ENCODE data around the gene PCLO. TPM values are rescaled to one million over a fixed set of nuclear protein-coding genes. Genes with fewer than 3 reads are reported as not detected.
"Not testable (repeated sequence)": the region's sequence is repeated elsewhere in the genome, so short reads cannot be mapped to it uniquely, and the experiment has no call there.

The PCLO gene
- total RNA-seq, 1 donor from 2014 or later = not detected

DNA sequence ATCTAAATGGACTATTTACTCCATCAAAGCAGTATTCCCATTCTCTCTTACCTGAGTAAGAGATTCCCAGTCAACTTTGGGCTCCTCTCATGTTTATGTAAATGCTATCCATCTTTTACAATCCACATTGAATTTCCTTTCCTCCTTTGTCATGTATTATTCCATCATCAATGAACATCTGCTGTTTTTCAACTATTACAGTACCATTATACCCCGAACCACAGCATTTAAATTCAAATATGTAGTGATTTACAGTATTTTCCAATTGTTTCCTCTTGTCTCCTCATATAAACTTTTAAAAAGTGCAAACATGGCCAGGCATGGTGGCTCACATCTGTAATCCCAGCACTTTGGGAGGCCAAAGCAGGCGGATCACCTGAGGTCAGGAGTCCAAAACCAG is 20.3 kb downstream of the PCLO start:
- intact Hi-C loops (cut with micrococcal nuclease) = no loop called here

- intact Hi-C loops (cut with micrococcal nuclease) = no loop called here
Measured at GRCh38 chr7:83141927-83142326, 20.8 kb downstream of the PCLO start.

DNA sequence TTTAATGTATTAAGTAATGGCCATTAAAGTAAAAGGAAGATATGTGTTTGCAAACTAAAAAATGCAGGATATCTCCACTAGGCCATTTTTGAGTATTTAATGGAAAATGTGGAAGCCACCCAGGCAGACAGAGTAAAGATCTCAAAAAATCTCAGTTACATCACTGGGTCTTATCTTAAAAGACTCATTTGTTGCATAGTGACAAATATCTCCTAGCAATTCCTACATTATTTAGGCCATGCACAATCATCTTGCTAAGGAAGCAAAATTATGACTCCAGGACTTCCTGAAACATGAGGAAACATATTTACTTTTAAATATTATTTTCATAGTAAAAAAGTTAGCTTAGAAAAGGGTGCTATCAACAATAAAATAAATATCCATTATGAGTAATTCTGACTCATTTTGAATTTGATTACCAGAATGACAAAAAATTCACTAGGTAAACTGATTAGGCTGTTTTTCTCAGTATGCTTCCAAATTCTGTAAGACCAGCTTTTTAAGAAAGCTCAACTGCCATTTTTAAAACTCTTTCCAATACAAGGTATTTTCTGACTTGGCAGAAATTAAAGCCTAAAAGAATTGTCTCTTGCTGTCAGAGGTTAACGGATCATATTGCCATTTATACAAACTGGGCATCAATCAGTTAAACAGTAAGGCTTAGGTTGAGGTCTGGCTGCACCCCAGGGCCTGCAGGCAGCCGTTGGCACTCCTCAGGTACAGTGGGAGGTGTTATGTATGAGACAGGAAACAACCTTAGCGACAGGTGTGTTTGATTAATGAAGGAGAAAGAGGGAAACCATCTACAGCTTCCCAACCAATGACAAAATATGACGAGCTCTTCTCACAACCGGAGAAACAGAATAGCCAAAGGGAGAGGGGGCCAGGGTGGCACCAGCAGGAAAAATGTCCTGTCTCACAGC is 31.8 kb downstream of the PCLO start:
- intact Hi-C loops (cut with micrococcal nuclease) = no loop called here

GRCh38 chr7:83130191-83130590 is 32.5 kb downstream of the PCLO start:
- intact Hi-C loops (cut with micrococcal nuclease) = no loop called here

DNA sequence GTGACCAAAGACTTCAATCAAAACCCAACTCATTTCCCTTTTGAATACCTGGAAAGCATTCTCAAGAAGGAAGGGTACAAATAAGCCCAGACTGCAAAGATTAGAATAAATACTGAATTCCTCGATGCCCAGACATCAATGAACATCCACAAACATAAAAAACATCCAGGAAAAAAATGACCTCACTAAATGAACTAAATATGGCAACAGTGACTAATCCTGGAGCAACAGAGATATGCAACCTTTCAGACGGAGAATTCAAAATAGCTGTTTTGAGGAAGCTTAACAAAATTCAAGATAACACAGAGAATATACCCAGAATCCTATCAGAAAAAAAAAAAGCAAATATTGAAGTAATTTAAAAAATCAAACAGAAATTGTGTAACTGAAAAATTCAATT is 43.2 kb downstream of the PCLO start:
- intact Hi-C loops (cut with micrococcal nuclease) = no loop called here

DNA sequence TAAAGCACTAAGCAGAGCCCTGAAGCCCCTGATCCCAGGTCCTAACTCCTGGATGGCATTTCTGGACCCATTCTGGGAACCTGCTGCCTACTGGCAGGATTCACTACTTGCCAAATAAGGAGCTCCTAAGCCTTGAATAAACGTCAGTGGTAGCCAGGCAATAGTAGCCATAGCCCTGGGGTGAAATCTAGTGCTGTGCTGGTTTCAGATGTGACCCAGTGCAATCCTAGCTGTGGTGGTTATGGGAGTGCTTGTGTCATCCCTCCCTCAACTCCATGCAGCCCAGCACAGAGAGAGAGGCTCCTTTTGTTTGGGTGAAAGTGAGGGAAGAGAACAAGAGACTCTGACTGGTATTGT is 43.7 kb downstream of the PCLO start:
- intact Hi-C loops (cut with micrococcal nuclease) = no loop called here

GRCh38 chr7:83118347-83119025 is 44.2 kb downstream of the PCLO start:
- intact Hi-C loops (cut with micrococcal nuclease) = no loop called here

DNA sequence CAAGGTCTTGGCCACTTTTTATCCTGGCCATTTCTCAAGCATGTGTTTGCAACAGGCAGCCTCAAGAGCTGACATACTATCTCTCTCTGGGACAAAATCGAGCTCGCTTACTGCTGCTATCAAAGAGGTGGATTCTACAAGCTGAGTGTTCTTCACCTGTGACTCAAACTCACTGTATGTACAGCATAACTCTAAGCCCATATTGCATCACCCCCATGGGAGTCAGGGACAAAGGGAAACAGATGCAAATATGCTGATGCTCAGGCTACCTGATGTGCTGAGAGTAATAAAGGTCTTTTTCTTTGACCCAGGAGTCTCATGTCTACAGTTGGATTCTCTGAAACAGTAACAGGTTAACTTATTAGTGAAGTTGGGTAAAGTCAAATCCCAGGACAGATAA is 45.2 kb downstream of the PCLO start:
- intact Hi-C loops (cut with micrococcal nuclease) = no loop called here

GRCh38 chr7:83111391-83111790 is 51.3 kb downstream of the PCLO start:
- intact Hi-C loops (cut with micrococcal nuclease) = no loop called here

DNA sequence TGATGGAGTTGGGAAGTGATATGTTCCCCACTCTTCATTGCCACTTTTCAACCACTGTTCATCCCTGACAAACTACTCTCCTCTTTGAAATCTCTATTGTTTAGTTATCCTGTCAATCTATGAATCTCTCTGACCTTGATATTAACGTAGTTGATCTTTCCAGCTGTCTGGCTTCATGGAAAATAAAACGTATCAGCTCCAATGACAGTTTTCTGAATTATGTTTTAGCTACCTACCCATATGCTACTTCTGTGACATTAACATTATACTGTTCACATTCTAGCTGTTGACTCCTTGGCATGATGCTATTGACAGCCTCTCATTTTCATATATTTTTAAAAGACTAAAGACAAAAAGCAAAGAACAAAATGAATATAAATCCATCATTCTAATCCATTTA is 53.3 kb downstream of the PCLO start:
- intact Hi-C loops (cut with micrococcal nuclease) = no loop called here

DNA sequence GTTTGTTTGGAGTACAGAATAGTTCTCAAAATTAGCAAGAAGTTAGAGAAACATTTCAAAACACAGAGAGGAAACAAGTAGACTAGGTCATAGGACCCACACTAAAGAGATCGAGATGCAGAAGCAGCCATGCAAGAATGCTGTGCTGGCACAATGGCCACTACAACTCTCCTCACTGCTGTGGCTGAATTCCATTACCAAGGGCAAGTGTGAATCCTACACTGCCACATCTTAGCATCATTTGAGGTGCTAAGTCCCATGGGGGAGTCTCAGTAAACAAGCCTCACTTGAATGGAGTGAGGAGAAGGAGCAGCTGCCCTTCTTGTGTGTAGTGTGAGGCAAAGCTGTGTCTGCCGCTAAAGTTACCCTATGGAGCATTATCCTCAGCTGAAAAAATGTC is 56.7 kb downstream of the PCLO start:
- intact Hi-C loops (cut with micrococcal nuclease) = no loop called here

DNA sequence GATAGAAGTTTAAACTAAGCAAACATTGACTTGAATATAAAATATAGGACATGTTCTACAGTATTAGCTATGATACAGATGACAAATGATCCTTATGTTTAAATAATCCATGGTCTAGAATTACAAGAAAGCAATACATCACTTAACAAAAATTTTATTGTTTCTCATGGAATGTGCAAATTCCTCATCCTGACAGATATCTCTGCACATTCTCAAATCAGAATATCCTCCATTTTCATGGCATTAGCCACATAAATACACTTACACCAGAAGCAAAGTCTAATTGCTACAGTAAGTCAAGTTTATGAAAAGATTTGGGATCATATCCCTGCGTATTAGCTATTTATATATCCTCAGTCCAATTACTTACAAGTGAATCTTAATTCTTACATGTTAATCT is 57.6 kb downstream of the PCLO start:
- intact Hi-C loops (cut with micrococcal nuclease) = no loop called here

DNA sequence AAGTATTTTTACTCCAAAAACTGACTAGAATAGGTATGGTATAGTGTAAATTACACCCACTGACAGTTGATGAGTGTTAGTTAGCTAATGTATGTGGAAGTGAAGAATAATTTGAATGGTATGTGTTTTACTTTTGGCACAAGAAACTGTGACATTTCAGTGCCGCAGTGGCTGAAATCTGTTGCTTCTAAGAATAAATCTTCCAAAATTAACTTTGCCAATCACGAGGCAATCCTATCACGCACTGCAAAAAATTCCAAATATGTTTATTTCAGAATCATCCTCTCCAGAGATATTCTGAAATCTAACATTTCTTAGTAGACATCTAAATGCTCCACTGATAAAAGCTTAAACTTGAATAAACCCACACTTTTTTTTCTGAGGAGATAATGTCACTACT is 61.2 kb downstream of the PCLO start:
- intact Hi-C loops (cut with micrococcal nuclease) = no loop called here

DNA sequence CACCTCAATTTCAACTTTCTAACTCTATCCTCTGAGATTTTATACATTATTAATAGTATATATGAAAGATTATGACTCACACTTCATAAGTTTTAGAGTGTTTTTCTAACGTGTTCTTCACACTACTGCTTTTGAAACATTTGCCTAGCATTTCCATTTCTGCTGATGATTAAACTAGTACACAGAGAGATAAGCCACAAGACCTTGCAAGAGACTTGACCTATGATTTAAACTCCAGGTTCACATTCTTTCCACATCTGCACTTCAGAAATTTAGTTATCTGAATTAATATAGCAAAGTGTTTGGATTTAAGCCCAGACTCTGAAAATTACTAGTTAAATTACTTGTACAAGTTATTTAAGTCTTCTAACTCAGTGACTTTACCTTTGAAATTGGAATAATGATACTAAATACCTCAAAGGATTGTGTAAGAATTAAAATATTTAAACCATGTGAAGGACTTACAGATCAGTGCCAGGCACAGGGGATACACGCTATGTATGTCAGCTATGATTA is 66.6 kb downstream of the PCLO start:
- intact Hi-C loops (cut with micrococcal nuclease) = no loop called here

DNA sequence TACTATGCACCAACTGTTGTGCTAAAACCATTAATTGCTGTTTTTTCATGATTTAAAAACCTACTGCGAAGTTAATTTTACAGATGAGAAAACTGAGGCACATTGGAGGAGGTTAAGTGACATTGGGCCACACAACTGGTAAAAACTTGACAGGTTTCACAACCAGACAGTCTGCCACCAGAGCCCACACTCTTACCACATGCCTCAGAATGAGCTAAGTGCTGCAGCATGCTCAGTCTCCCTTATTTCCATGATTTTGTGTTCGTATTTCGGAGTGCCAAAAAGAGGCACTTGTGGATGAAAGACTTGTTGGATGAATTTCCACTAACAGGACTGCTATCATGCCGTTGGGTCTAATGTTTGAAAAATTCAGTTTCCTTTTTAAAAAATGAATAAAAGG is 77.4 kb downstream of the PCLO start:
- intact Hi-C loops (cut with micrococcal nuclease) = no loop called here

DNA sequence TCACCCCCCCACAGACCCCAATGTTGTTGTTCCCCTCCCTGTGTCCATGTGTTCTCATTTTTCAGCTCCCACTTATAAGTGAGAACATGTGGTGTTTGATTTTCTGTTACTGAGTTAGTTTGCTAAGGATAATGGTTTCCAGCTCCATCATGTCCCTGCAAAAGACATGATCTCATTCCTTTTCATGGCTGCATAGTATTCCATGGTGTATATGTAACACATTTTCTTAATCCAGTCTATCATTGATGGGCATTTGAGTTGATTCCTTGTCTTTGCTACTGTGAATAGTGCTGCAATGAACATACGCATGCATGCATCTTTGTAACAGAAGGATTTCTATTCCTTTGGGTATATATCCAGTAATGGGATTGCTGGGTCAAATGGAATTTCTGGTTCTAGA is 82.8 kb downstream of the PCLO start:
- intact Hi-C loops (cut with micrococcal nuclease) = not testable (repeated sequence)

- intact Hi-C loops (cut with micrococcal nuclease) = no loop called here
Measured at GRCh38 chr7:83077328-83077727, 85.4 kb downstream of the PCLO start.

GRCh38 chr7:83072576-83073517 is 89.8 kb downstream of the PCLO start:
- intact Hi-C loops (cut with micrococcal nuclease) = no loop called here

DNA sequence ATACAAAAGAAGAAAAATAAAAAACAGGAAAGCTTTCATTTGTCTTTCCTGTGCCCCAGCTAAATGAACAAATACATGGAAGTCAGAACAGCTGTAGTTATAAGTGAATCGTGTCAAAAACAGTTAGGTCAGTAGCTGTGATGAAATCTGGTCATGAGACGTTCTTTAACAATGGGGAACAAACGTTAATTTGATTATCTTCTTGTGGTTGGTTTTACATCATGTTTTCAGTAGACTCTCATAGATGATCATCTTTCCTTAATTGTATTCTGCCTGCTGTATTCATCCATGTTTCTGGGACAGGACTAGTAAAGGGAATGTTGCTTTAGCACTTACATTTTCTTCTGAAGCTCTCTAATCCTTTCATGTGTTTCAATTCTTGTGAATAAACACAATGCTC is 97.0 kb downstream of the PCLO start:
- intact Hi-C loops (cut with micrococcal nuclease) = no loop called here

- intact Hi-C loops (cut with micrococcal nuclease) = no loop called here
Measured at GRCh38 chr7:83060218-83060617, 102.5 kb downstream of the PCLO start.

DNA sequence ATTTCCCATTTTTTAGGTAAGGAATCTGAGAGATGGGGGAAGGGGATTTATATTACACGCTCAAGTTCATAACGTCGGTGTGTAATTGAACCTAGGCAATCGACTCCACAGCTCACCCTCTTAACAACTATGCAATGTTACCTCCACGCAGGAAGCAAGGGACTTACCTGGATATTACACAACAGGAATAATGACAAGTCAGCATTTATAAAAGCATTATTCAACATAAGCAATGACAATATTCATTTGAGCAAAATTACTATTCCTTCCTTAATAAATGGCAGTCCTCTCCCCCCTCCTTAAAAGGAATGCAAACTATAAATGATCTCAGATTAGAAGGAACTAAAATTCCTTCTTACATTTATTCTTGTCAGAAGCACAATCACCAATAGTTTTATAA is 104.0 kb downstream of the PCLO start:
- intact Hi-C loops (cut with micrococcal nuclease) = no loop called here

- intact Hi-C loops (cut with micrococcal nuclease) = no loop called here
Measured at GRCh38 chr7:83055197-83055596, 107.5 kb downstream of the PCLO start.

Data from T-helper 1 cell treated with Interleukin-12 subunit alpha and Interleukin-12 subunit beta and Interleukin-4 antibody, amounts not matched to agents 30 ng/mL and 1 ng/mL, for 36 hours (primary cell).